ENCODE data around the gene UBAC2.

UBAC2 gene

DNA sequence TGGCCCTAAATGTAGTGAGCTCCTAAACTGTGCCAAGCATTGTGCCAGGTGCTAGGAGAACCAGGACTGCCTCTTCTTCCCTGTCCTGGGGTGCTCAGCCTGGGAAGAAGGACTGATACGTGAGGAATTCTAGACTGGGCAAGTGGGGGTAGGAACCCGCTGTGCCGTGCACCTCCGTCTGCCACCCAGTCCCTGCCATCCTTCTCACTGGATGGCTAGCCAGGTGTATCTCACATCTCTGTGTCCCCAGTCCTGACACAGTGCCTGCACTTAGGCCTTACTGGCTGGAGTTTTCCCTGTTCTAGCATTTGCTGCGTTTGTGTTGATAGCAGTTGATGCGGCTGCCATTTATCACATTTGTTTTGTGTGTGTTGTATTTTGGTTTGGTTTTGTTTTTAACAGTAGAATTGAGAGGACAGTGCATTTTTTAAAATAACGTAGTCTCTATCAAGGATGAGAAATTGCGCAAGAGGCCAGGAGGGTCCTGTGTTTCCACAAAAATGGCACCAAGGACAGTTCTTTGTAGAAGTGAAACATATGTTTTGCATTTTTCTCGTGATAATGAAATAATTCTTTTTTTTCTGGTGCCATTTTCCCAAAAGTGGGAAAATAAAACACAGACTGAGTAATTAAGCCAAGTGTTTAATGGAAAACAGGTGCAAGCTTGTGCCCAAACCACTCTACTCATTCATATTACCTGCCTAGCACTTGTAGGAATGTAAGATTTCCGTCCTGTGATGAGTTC, 111.3 kb downstream of the UBAC2 start:
- DNase-seq (ENCODE audit: low read depth in 2 of 2) = no peak

DNA sequence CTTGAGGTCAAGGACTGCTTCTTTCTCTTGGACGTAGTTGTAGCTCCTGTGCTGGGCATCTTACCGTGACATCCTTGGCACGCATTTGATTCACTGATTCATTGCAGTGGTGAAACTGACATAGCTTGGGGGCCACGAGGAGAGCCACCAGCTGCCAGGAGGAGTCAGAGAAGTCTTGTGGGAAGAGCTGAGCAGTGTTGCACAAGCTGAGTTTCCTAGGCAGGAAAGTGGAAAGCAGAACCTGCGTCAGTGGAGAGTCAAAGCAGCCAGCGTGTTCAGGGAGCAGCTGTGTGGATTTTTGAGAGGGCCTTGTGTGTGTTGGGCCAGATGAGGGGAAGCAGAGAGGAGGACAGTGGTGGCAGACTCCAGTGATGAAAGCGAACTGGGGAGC, 111.8 kb downstream of the UBAC2 start:
- DNase-seq (ENCODE audit: low read depth in 2 of 2) = no peak

DNA sequence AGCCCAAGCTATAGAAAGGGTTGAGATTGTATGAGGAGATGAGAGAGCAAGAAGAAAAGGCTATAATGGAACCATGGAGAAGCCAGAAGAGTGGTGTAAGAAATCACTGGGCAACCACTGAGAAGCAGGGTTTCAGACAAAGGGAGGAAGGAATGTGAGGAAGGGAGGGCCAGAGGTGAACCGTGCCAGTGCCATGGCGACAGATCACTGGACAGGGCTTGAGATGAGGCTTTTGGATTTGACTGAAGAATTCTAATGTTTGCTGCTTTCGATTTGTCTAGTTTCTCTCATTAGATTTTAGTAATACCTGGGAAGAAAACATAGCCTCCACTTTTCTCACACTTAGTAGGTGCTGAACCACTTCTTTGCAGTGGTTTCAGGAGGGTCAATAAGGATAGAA, 112.8 kb downstream of the UBAC2 start:
- DNase-seq (ENCODE audit: low read depth in 2 of 2) = no peak

DNA sequence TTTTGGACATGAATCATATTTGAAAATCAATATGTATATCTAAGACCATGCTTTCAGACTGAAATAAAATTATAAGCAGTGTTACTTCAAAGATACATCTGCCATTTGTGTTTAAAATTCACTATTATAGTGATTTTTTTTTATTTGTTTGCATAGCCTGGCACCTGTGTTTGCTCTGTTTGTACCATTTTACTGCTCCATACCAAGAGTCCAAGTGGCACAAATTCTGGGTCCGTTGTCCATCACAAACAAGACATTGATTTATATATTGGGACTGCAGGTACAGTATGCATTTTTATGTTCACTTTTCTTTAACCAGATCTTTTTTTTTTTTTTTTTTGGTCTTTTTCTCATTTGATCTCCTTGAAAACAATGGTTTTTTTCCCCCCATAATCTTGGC, 113.3 kb downstream of the UBAC2 start:
- no peak for DNase-seq (ENCODE audit: low read depth in 2 of 2)

DNA sequence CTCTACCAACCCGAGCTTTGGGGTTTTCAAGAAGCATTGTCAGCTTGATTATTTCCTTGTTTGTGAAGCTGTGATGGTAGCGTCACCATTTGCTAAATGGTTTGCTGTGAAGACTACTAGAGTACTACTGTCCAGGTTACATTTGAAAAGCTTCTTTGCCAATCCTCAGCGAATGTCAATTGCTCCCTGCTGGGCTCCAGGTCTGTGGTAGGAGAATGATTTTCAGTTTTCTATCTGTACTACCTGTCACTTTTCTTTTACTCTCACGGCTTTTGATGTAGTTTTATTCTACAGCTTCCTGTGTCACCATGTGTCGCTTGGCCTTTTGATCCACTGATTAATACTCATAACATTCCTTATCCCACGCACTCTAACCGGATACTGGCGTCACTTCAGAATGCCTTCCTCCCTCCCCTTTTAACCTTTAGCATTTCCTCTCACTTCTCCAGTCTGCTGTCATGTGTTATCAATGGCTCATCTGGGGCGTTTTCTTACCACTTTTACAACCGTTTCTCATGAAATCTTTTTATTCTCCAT, 114.1 kb downstream of the UBAC2 start:
- peak; percentile 48 to 77 for DNase-seq (ENCODE audit: low read depth in 2 of 2)

DNA sequence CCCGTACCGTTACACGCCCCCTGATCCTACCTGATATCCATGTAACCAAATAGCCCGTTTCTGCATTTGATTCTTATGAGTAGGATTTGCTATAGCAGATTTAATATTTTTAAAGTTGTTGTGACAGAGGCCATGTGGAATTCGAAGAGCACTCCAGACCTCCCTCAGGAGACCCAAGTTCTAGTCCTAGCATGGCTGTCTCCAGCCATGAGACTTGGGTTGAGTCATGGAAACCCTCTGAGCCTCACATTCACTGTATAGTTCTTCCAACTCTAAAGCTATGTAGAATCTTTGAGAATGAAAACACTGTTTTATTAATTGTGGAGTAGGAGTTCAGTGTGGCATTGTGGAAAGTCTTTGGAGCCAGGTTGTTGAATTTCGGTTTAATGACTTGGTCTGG, 114.5 kb downstream of the UBAC2 start:
- no peak for DNase-seq (ENCODE audit: low read depth in 2 of 2)

DNA sequence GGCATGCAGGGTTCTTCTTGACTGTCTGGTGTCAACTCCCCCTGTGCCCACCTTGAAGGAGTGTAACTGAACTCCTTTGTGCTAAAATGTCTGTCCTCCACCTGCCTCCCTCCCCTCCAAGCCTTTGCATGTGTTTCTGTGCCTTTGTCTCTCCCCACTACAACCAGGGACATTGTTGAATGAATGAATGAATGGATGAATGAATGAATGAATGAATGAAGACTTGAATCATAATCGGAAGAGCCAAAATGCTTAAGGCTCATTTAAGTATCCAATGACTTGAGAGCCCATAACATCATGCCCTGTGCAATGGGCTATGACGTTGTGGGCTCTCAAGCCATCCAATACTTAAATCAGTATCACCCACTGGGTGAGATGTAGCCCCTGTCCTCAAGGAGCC, 115.6 kb downstream of the UBAC2 start:
- no peak for DNase-seq (ENCODE audit: low read depth in 2 of 2)

DNA sequence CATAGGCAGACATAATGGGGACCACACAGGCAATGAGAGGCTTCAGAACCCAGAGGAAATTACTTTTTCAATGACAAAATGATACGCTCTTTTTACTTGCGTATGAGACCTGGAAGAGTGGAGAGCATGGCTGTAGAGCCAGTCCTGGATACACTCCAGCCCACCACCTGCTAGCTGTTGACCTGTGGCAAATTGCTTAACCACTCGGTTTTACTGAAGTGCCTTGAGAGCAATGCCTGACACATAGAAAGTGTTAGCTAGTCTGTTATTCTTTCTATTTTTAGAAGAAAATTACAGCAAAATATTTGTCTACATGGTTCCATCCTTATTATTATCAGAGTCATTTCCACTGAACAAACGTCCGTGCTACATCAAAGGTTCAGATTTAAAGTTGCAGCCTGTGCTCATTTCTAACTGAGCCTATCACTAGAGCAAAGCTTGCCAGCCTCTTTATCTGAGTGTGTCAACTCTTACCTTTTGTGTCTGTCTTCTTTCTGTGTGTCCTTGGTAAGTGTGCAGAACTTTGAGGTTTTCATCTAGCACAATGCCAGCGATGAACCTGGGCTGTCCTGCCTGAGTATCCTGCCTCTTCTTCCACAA, 116.1 kb downstream of the UBAC2 start:
- no peak for DNase-seq (ENCODE audit: low read depth in 2 of 2)

DNA sequence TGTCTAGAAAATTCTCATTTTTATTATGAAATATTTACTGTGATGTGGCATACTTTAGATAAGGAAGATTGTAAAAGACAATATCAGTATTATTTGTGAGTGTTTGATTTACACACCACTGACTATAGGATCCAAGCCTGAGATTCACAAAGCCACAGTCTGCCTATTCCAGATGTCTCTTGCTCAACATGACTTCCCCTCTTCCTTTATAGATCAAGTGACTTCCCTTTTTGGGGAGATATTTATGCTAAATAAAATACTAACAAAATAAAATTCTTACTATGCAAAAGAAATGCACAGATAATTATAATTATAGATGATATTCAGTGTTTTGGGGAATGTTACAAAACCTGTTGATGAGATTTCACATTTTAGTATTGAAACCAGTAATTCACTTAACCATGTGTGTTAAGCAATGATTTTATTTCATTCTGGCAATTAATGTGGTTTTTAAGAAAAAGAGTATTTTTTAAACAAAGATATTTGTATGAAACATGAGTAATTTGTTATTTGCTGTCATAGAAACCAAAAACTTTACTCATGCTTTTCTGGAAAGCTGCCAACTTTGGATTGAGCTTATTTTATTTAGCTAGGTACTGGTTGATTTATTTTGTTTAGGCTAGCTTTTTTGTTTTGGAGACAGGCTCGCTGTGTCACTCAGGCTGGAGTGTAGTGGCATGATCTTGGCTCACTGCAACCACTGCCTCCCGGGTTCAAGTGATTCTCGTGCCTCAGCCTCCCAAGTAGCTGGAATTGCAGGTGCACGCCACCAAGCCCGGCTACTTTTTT, 120.2 kb downstream of the UBAC2 start:
- DNase-seq (ENCODE audit: low read depth in 2 of 2) = no peak

DNA sequence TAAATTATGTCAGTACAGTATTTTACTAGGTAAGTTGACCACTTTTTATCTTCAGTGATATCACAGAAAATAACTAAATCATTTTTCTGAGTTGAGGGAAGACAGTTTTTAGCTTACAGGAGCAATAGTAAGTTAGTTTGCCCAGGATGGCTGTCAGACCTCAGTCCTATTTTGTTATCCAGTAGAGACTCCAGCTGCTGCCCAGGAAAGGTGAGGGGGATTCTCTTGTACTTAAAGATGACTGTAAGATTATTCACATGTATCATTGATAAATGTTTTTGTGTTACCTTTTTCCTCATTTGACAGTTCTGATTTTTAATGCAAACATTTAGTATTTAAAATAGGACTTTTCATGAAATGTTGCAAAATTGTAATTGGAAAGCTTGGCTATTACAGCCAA, 121.1 kb downstream of the UBAC2 start:
- no peak for DNase-seq (ENCODE audit: low read depth in 2 of 2)

DNA sequence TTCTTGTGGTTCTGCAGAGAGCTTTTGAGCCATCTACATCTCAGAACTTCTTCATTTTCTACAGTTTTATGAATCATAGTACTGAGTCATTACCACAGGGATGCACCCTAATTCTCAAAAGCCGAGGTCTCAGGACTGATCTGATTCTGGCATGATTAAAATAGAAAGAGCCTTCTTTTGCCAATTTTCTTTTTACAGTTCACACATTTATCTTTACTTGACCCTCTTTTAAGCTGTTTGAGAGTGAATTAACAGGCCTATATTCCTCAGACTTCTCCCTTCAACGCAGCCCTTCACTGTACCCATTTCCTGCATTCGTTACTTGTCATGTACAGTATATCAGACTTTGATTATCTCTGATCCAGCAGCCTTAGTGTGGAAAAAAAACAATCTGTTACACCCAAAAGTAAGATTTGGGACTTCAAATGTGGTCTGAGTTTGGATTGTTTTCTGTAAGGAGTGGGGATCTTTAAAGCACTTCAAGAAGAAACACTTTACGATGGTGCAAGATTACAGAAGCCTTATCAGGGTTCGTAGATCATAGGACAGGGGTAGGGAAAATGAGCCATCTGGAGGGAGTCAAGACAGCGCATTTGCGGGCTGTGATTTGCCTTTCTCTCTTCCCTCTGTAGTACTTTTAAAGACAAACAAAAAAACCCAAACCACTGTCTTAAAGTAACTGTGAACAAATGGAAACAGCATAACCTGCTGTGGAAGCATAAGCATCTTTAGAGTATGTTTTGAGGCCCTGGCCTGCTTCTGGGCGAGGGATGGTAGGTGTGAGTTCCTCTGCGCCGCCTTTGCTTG, 121.8 kb downstream of the UBAC2 start:
- DNase-seq (ENCODE audit: low read depth in 2 of 2) = no peak

DNA sequence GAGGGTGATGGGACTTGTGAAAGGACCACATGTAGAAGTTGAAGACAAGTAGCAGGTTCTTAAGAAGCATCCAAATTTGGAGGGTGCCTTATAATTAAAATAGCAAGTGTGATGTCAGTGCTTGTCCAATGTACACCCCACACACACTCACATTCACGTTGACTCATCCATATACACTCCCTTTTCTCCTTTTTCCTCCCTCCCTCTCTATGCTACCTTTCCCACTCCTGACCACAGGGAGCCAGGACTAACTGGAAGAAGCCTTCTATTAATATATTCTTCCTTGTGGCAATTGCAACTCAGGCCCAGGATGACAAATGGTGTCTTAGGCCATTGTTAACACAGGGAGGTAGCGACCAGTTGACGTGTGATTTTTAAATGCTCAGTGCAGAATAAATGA, 122.8 kb downstream of the UBAC2 start:
- no peak for DNase-seq (ENCODE audit: low read depth in 2 of 2)

DNA sequence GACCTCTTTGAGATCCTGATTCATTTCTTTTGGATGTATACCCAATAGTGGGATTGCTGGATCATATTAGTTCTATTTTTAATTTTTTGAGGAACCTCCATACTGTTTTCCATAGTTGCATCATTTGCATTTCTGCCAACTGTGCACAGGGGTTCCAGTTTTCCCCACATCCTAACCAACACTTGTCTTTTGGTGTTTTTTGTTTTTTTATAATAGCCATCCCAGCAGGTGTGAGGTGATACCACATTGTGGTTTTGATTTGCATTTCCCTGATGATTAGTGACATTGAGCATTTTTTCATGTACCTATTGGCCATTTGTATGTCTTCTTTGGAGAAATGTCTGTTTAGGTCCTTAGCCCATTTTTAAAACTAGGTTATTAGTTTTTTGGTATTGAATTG, 125.4 kb downstream of the UBAC2 start:
- DNase-seq (ENCODE audit: low read depth in 2 of 2) = no peak

DNA sequence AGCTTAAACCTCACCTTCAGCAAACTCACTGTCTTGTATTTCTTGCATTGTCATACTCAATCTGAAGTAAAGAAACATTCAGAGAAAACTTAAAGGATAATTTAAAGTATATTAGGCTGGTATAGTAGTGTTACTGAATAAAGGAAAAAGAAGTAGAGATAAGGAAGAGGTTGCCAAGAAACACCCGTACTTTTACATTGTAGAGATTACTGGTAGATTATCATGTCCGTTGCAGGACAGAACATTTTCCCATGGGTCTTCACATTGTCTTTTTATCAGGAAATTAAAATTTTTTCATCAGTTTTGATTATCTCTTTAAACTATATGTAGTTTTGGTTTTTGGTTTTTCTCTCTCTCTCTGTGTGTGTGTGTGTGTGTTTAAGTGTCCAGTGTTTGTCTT, 126.5 kb downstream of the UBAC2 start:
- DNase-seq (ENCODE audit: low read depth in 2 of 2) = no peak

DNA sequence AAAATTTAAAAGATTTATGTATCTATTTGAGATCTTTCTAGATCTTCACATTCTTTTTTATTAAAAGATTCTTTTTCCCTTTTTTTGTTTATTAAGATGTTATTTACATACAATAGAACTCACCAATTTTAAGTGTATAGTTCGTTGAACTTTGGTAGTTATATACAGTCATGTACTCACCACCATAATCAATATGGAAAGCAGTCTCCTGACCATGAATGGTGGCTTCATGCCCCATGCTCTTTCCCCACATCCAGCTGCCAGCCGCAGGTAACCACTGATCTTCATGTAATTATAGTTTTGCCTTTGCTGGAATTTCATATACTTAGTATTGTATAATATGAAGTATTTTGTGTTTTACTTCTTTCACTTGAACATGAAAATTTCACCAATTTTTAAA, 127.1 kb downstream of the UBAC2 start:
- DNase-seq (ENCODE audit: low read depth in 2 of 2) = no peak

DNA sequence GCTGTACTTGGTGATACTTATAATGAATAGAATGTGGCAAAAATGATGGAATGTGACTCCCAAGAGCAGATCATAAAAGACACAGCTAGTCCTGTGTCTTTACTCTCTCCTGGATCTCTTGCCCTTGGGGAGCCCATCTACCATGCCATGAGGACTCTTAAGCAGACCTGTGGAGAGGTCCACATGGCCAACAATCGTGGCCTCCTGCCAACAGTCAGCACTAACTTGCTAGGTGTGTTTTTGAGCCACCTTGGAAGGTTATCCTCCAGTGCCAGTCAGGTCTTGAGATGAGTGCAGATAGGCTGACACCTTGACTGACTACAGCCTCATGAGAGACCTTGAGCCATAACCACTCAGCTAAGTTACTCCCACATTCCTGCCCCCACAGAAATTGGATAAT, 128.8 kb downstream of the UBAC2 start:
- no peak for DNase-seq (ENCODE audit: low read depth in 2 of 2)

DNA sequence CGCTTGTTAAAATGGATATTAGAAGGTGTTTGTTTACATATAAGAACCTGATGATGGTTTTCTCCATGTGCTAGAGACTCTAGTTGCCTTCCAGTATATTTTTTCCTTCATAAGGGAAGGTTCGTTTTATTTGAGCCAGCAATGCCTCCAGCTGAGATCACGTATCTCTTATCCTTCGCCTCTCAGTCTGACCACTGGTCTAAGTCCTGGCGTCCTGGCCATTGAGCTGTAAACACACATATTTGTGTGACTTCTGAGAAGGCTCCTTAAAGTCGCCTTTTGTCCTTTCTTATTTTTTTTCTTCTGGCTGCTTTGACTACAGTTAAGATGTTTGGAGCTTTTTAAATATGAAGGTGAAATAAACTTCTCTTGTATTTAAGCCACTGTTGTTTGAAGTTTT, 130.3 kb downstream of the UBAC2 start:
- DNase-seq (ENCODE audit: low read depth in 2 of 2) = no peak

DNA sequence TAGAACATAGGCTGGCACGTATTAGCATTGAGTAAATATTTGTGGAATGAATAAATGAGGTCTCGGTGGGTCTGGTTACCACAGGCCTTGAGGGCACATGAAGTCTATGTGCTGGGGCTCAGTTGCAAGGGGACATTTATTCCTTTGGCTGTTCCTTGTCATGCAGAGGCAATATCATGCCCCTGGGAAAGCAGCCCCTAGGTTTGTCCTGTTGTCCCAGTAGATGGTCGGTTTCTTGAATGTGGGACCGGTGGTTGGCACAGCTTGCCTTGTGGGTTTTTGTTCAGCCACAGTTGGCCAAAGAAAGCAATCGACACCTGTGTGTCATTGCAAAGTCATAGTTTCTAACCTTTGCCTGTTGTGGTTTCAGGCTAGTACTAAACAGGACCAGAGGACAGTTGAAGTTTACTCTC, 131.2 kb downstream of the UBAC2 start:
- DNase-seq (ENCODE audit: low read depth in 2 of 2) = no peak

DNA sequence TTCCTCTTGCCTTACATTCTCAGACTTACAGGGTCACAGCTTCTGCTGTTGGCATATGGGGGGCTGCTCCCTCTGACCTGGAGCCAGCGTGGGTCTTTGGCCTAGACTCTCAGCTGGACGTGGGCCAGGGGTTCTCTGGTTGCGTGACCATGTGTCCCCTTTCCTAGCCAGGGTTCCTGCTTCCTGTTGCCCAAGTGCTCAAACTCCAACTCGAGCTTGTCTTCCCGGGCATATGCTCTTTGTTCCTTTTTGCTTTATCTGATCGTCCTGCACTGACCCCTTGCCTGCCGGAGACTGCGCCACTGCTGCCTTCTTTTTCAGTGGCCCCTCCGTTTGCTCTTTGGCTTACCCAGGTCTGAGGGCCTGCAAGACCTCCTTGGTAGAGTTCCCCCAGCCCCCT, 131.8 kb downstream of the UBAC2 start:
- no peak for DNase-seq (ENCODE audit: low read depth in 2 of 2)

DNA sequence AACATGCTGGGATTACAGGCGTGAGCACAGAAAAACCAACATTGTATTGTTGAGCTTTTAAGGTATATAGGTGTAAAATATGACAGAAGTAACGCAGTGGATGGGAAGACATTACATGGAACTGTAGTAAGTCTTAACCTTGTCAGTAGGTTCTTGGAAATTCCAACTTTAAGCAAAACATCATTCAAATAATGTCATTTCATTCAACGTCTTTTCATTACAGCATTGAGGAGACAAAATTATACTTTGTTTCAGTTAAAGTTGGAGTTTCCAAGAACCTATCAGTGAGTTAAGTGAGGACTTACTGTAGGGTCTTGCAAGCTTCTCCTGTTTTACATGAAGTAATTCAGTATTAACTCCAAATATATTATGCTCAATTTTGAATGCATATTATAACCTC, 133.6 kb downstream of the UBAC2 start:
- DNase-seq (ENCODE audit: low read depth in 2 of 2) = no peak

DNA sequence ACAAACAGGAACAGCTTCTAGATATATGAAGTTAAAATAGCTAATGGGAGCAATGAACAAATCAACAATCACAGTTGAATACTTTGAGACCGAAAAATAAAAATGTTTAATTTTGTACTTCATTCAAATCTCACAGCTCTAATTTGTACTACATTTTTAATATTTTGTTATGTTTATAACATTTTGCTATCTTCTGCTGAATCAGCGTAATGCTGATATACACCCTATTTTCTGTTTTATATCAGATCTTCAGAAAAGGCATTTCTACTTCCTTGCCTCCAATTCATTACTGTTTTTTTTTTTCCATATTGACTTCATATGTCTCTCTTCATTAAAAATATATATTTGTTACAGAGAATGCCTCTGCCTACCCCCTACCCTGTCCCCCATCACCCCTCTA, 134.4 kb downstream of the UBAC2 start:
- DNase-seq (ENCODE audit: low read depth in 2 of 2) = no peak

DNA sequence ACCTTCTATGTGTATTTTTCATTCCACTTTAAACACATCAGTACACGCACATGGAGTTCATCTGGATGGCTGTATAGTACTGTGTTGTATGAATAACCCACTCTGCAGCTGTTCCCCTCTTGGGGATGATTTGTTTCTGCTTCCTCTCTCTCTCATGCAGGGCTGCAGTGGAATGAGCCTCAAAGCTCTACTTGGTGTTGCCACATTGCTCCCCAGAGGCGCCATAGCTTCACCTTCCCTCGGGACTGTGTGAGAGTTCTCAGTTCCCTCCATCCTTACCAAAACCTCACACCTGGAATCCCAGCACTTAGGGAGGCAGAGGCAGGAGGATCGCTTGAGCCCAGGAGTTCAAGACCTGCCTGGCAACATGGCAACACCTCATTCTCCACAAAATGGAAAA, 134.9 kb downstream of the UBAC2 start:
- no peak for DNase-seq (ENCODE audit: low read depth in 2 of 2)

Data from stimulated activated CD8-positive, alpha-beta memory T cell treated with anti-CD3 and anti-CD28 coated beads, Interleukin-7, amount 100 ng/mL, for 4 hours (primary cell).